NCI-H1694 (cell line): ENCODE data around the gene JAK1.

ENCODE experiments used
- DNase-seq: peaks from one replicate; lab custom pipeline; 2025; lab: John Stamatoyannopoulos, UW

Gene JAK1

DNA sequence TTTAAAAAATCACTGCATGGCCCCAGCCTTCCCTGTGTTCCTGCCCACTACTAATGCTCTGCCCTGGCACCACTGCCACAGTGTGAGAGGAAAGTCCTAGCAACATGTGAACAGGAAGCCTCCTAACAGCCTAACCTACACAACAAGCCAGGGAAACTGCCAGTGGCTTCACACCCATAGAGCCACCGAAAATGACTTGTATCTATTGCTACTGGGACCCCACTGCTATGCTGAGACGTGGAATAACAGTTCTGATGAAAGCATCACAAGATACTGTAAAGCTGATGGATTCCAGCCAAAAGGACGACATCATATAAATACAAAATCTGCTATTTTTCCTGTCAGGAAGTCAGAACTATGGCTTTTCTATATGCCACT is 74.9 kb downstream of the JAK1 start:
- peak; percentile 13 for DNase-seq

DNA sequence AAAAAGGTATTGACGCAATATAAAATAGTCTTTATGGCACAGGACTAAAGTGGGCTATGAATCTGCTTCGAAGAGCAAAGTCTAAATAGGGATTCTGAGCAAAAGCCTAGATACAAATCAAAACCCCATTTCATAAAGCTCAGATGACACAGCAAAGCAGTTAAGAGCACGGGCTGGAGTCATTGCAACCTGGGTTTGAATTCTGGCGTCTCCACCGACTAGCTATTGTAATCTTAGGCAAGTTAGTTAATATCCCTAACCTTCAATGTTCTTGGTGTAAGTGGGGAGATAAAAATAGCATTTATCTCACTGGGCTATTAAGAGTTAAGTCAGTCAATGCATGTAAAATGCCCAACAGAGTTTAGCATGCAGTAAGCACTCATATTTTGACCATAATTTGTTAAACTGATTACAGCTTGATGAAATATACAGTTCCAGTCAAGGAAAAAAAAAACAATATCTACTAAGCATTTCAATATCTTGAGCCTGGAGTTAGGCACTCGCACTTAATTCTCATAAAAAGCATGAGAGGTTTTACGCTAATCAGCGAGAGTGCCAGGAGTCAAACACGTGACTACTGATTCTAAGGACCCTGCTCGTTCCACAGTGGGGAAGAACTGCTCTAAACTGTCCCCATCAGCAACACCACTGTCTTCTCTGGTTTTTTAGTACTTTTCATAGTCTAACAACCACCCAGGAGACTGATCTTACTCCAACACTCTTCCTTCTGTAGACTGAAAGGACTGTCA is 75.5 kb downstream of the JAK1 start:
- no peak for DNase-seq

DNA sequence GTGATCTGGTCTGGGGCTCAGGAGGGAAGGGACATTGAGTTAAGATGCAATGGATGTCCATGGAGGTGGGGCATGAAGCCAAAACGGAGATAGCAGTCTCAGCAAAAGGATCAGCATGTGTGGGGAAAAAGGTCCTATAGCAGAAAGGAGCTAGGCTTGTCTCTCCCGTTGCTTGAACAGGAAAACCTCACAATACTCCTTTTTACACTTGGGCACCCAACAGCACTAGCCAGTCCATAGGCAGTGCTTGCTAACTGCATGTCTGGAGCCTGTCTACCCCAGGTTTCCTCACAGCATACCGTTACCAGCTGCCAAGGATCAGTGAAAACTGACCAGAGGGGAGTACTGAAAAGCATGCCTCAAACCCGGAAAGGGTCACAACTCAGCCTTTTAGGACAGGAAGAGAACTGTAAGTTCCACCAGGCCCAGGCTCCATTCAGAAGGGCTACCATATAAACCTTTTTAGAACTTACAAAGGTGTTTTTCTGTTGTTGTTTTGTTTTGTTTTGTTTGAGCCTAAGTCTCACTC is 78.6 kb downstream of the JAK1 start:
- no peak for DNase-seq

DNA sequence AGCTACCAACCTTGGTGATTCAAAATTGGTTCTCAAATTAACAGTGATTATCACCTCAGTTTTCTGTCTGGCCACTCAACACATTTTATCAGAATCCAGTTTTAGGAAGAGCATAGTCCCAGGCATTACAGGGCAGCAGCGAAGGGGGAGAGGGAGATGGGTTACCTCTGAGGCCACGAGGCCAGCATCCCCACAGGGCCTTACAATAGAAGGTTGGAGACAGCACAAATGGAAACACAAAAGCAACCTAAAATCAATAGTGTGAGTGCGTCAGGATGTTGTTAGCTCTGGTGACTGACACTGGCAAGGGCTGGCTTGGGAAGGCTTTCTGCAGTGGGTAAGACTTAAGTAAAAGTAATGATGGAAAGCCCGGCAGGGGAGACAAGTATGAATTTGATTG is 79.5 kb downstream of the JAK1 start:
- no peak for DNase-seq

DNA sequence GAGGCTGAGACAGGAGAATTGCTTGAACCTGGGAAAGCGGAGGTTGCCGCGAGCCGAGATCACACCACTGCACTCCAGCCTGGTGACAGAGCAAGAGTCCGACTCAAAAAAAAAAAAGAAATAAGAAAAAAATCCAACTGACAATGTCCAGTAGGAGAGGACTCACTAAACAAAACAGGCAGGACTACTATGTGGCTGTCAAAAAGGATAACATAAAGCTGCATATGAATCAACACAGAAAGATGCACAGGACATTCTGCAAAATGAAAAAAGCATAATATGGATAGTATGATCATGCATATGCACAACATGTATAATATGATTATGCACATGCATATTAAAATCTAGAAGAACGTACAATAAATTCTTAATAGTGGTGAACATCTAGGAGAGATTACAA is 80.7 kb downstream of the JAK1 start:
- no peak for DNase-seq

DNA sequence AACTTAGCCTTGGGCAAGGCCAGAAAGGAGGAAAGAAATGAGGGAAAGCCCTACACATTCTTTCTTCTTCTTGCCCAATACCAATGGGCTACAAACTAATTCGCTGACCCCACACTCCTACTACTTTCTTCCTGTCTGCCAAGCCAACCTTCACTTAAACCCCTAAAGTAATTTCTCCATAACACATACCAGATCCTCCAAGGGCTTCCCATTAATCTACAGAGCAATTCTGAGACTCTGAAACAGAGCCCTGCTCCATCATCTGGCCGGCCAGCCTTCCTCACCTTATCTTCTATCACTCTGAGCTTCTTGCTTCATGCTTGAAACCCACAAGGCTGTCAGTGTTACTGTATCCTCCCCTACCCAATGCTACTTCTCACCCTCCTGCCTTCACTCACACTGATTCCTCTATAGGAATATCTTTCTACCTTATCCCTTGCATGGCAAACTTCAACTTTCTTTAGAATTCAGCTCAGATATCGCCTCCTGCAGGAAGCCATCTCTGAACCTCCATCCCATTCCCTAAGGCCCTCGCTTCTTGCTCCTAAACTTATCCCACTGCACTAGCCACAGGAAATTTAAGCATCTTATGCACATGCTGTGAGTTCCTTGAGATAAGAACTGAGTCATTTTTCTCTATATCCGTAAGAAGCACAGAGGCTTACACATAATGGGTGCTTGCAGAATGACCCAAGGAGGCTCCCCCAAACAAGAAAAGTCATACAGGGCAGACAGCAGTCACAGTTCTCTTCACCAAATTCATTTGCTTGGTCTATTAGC is 81.9 kb downstream of the JAK1 start:
- no peak for DNase-seq

DNA sequence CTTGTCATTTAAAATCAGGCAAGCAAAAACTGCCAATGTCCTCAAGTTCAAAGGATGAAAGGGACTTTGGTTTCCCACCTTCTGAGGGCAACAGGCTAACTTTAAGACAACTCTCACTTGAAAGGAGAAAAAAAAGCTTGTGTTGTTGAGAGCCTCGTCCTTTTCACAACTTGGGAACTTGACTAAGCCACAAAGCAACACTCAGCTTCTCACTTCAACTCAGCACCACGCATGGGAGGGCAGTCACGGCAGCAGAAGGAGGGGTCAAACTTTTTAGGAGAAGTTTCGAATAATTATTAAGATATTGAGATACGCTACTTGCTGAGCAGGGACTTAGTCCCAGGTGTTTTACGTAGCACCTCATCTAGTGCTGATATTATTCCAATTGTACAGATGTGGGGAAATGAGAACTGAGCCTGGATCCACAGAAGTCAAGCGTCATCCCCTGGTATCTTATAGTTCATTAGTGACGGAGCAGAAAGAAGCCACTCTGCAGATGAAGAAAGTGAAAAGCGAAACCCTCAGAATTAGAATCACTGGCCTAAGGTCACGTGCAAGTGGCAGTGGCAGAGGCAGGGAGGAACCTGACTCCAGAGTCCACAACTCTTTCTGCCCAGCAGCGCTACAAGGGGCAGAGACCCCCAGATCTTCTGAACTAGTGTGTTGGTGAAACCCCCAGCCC is 83.6 kb downstream of the JAK1 start:
- no peak for DNase-seq

DNA sequence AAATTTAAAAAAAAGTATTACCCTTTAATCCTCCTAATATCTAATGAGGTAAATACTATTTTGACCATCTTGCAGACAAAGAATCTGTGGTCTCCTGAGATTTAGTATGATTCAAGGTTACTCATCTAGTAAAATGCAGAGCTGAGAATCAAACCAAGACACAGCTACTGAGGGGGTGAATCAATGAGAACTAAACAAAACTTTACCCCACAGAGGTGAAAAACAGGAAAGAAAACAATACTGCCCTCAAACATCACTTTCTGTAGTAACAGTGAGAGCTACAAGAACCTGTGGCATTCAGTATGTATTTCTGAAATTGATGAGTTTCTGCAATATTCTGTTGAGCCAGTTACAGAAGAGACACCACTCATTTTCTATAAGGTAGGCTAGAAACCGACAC is 85.1 kb downstream of the JAK1 start:
- no peak for DNase-seq

DNA sequence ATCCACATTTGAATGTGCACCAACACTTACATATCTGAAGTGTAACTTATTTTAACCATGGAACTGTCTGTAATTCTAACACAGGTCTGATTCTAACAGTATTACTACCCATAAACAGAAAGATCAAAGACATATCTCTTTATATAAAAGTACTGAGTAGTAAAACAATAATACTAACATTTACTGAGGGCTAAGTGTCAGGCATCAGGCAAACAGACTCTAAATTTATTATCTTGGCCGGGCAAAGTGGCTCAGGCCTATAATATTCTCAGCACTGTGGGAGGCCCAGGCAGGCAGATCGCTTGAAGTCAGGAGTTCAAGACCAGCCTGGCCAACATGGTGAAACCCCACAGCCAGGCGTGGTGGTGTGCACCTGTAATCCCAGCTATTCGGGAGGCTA is 85.9 kb downstream of the JAK1 start:
- no peak for DNase-seq

DNA sequence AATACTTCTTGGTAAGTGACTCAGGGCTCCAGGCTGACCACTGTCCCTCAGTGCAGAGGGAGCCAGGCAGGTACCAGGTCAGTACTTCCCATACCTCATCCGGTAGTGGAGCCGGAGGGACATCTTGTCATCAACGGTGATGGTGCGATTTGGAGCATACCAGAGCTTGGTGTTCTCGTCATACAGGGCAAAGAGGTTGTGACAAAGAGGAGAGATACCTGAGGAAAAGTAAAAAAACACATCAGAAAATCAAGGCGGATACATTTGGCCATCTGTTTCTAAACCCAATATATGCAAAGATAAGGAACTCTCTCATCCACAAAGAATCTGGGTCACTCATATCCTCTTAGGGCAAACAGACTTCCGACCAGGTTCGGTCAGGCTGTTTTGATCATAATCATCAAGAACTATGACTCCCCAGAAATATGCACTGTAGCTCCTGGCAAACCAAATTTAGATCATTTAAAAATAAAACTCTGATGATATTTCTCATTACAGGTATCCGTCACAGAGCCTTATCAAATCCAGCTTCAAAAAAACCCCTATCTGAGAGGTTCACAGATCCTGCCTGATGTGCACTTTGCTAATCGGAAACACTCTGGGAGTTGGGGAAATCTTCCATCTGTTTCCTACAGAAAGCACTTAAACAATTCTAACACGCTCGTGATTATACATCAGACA is 87.3 kb downstream of the JAK1 start:
- DNase-seq = no peak

DNA sequence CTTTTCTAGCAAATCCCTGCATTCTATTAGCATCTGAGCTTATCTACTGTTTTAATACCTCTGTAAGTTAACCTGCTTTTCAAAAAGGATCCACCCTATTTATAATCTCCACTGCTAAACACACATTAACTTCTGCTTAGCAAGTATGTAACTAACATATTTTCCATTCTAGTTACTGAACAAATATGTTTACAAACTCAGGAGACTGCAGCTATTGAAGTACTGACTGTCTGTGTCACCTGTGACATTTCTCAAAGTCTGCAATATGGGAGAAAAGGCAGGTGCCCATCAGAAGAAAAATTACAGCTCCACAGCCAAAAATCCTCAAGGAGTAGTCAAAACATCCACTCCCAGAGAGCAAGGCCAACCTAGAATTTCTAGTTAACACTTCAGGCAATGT is 88.3 kb downstream of the JAK1 start:
- DNase-seq = no peak

DNA sequence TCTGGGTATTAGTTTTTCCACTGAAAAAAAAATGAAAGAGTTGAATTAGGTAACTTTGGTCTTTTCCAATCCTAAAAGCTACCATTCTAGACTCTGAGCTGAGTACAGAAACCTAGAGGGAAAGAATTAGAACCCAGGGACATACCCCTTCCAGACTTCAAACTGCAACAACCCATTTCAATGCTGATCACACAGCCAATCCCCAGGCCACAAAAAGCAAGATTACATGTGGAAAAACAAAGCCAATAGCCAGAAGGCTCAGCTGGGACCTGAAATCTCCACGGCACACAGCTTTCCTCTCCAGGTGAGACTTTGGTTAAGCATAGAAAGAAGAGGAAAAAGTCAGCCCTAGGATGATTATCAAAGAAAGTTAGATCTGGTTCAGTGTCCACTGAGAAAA is 88.8 kb downstream of the JAK1 start:
- no peak for DNase-seq

DNA sequence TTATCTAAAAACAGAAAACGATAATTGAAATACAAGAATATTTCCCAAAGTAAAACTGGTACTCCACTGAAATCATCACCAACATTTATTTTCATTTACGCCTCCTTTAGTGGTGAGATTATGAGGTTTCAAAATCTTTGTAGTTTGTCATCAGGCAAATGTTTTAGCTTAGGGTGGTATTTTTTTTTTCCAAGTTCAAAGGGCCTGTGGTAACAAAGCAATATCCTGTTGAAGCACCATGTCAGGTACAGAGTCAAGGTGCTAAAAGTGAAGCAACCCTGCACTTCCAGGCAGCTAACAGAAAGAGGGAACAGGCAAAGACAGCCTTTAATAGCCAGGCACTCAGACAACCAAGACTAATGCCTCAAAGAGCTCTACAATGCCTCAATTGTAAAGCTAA is 89.2 kb downstream of the JAK1 start:
- DNase-seq = no peak

DNA sequence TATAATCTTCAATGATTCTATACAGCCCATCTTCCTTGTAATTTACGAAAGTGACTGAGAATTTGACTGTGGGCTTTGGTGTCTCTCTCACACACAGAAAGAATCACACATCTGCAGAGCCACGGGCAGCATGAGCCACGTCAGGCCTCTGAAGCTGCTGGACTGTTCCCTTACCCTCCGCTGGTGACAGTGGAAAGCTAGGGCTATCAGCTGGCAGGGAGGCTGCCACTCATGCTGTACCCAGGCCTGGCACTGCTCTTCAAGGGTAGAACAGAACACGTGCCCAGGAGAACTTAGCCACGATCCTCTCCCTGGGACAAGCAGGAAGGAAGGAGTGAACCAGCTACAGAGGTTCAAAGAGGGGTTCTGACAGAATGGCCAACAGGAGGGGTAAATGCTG is 90.7 kb downstream of the JAK1 start:
- DNase-seq = no peak

DNA sequence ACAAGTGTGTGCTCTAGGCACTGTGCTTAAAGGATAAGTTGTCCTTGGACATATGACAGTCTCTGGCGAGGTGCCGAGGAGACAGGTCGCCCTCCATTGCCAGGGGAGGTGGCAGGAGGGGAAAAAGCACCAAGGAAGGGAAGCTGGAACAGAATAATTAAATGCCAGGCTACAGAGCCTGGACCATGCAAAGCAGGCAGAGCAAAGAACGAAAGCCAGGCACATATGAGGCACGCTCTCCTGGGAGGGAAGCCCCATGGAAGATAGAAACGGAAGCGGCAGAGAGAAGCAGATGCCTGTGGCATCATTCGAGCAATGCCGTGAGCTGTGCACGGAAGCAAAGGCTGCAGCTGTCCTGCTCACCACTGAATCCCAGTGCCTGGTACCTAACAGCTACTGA is 91.2 kb downstream of the JAK1 start:
- DNase-seq = peak; percentile 32

DNA sequence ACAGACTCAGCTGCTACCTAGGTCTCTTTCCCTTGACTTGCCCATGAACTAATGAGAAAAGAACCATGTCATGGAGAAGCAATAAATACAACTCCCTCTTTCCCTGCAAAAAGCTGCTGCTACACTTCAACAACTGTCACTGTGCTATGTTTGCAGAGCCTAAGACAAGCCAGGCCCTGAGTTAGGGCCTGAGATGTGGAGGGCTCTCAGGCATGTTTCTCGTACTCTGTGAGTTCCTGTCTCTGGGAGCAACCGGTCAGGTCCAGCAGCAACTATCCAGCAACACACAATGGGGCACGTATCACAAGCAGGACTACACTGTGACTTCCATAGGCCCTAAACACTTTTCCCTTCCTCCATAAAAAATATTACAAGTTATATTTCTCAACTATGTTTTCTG is 91.7 kb downstream of the JAK1 start:
- DNase-seq = no peak

DNA sequence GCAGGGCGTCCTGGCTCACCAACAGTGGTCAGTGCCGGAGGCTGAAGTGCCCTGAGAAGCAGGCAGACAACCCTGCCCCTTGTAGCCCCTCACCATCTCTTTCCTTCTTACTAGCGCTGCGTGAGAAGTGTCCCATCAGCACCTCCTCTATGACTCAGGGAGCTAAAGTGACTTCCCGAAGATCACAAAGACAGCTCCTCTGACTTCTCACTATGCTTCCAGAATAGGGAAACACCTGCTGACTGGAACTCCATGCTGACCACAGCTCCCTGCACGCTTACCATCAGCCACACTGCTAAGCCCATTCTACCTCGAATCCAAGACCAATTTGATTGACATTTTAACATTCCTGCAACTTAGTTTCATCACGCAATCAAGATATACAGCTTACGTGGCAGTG is 92.8 kb downstream of the JAK1 start:
- no peak for DNase-seq

DNA sequence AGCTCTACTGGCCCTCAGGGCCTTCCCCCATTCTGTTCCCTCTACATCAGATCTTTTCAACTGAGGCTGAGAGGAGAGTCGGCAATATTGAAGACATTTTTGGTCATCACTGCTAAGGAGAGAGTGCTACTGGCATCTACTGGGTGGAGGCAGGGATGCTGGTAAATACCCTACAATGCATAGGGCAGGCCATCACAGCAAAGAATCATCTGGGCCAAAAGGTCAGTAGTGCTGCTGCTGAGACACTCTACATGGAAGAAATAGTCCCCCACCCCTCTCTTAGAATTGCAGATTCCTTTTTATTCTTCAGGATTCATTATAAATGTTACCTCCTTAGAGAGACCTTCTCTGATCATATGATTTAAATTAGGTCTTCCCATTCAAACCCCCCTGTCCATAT is 94.3 kb downstream of the JAK1 start:
- DNase-seq = no peak

DNA sequence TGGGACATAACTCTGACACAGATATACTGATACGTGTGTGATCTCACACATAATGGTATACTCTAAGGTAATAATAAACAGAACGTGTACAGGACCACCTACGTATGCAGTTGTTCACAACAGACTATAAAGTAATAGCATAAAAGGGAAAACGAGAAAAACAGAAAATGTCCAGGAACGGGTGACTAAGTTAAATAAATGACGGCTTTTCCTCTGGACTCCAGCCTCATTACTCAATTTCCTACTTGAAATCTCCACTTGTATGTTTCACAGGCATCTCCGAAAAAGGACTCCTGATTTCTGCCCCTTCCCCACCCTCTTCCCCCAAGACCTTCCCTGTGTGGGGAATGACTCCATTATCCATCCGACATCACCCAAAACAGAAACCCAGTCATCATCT is 95.1 kb downstream of the JAK1 start:
- no peak for DNase-seq

DNA sequence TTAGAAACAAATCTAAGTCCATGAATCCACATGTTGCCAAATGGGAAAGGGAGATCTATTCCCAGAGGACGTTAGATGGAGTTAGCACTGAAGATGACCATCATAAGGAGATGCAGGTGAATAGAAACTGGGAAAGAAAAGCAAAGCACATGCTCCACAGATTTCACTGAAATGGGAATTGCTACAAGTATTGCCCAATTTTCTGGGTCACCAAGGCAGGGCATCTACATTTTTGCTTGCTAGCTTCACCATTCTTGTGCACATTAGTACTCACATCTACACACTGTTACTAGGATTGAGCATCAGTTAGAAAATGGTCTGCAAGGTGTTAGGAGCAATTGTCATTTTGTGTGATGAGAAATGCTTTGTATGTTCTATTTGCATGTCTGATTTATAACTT is 99.1 kb downstream of the JAK1 start:
- DNase-seq = no peak

DNA sequence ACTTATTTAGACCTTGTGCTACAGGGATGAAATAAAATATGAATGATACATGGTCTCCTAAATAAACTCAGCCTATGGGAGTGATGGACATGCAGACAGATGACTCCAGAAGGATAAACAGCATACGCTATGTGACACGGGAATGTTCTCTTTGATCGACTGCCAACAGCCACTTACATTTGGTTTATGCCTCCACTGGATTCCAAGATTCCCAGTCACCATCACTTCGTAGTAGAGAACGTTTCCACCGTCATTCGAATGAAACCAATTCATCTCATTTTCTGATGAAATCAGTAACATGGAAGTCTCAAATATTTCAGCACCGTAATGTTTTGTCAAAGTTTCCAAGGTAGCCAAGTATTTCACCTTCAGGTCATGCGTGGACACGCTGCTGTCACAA is 99.7 kb downstream of the JAK1 start:
- DNase-seq = peak; percentile 12

DNA sequence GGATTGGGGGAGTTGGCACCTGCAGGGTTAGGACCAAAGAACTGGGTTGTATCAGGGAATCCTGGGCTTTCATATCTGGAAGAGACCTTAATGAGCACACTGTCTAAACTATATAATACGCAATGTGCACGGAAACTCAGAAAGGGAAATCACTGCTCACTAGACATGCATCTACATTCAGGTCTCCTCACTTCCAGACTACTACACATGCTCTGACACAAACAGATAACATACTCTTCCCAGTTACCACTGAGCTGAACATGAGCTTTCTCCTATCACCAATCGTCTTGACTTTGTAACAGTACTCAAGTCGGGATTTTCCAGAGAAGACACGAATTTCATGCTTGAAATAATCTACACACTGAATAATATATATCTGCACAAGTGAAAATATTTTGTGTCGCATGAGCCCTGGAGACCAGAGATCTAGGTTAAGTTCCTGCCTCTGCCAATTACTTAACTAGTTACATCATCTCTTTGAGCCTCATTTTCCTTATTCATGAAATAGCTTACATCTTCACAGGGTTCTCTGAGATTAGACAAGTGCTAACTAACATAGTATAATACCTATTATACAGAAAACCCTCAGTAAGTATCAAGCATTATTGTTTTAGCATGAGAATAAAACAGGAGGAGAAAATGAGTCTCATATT is 101.1 kb downstream of the JAK1 start:
- no peak for DNase-seq
